Cardiac septum (tissue), 1 donor: ENCODE results near the gene CARNS1. TPM values are rescaled to one million over a fixed set of nuclear protein-coding genes. Genes with fewer than 3 reads are reported as not detected.

Experiments used
- DNase-seq: peaks from one replicate; pipeline ENCODE4 v3.0.0-alpha.2; 2020; ENCODE audit warnings: low spot score
- intact Hi-C: fragments of 100-400 bp; cut with DNase I; formaldehyde crosslinking; loops from one replicate; pipeline ENCODE4 v1.14.0; 2022
- total RNA-seq: library from RNA; stranded (reverse); fragmentation: NEBNext Ultra II Directional; extraction: Animal tissue kit (Norgen Biotek cat#: 25700); gene quantifications from one replicate; pipeline ENCODE4 v1.2.1, GENCODE V29; 2021
- donor health status: DM: no; HTN: no; CAD: no.

Gene CARNS1
- total RNA-seq, 1 donor from 2014 or later: 22.2 TPM

DNA sequence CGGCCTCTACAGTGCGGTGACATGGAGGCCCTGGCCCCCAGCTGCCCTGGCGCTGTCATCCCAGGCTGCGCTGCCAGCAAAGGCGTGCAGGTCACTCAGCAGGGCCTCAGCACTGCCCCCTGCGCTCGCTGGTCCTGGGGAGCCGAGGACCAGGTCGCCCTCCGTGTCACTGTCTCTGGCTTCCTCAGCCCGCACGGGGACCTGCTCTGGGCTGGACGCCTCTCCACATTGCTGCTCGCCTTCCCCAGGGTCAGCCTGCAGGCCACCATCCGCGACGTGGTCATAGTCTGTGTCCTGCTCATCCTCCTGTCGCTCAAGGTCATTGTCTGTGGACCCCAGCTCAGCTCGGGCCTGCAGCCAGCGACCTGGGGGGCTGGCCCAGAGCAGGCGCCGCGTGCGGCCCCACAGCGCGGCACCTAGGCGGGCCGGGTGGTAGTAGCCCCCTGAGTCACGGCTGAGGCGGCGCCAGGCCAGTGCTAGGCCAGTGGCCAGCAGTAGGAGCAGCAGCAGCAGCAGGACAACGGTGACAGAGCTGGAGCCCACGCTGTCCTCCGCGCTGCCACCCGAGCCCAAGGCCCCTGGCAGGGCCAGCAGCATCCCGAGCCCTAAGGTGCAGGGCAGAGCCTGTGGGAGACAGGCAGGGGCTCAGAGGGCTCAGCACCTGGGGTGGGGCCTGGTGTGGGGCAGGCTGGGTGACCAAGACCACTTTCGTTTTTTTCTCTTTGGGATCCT lies 20.4 kb downstream of the CARNS1 start:
- no peak for DNase-seq
- intact Hi-C loops: no loop called here

DNA sequence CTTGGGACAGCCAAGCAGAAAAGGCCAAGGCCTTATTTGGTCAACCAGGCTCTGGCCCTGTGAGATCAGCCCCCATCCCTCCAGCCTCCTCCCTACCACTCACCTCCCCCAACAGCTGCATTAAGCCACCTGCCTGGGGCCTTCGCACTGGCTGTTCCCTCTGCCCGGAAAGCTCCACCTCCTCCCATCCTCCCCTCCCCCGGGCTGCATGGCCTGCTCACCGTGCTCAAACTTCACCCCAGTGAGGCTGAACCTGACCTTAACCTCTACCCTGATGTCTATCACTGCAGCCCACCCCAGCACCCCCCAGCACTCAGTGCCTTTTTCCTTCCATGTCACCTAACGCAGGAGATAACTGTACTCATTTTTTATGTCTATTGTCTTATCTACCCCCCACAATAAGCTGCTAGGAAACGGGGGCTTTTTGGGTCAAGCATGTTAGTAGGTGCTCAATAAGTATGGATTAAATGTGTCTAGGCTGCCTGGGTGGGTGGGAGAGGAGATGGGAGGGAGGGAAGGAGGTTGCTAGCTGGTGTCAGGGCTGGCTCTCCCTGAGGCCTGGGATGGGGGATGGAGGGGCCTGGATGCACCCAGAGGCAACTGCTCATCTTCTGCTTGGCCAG lies 21.1 kb downstream of the CARNS1 start:
- no peak for DNase-seq
- intact Hi-C loops: no loop called here

DNA sequence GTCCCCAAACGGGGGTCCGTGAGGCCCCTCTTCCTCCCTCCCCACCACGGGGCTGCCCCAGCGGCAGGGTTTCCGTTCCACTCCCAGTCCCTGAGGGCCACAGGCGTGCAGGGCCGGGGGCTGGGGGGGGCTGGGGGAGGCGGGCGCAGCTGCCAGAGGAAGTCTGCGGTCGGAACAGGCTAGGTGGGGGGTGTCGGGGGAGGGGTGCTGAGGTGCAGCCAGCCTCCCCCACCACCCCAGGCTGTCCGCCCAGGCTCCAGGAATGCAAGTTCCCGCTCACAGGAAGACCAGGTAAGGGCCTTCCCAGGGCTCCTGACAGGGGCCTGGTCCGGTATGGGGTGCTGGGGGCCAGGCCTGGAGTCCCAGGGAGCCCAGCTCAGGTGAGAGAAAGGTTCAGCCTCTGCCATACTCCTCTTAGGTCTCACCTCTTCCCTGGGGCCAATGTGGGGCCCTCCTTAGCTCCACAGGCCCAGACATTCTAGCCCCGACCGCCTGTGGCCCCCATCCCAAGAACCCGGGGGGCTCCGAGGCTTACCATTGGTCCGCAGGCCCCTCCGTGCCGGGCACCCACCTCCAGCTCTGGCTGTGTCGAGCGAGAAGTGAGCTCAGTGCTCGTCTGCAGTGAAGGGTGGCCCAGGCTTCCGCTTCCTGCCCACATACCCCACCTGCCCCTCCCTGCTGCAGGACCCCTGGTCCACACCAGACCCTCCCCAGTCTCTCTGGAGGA lies 21.8 kb downstream of the CARNS1 start, which contains the start of gene PTPRCAP:
PTPRCAP (minus strand) TSS at position 601 of the 727 bp plus-strand sequence; CDS start at position 538, 63 bp downstream.
- no peak for DNase-seq

DNA sequence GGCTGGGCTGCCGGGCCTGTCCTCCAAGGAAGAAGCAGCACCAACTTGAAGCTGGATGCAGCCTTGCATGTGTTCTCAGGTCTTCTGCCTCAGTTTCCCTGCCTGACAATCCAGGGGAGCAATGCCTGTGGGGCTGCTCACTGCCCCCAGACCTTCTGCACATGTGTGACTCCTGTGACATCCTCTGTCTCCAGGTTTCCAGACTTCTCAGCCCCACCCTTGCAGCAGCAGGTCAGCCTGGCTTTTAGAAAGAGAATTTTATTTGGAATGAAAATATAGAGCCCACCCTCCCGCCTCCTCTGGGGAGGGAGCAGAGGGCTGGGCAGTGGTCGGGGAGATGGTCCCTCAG lies 22.3 kb downstream of the CARNS1 start:
- no peak for DNase-seq
- intact Hi-C loops: no loop called here

More for the DNA sequence above, 21.8 kb downstream of the CARNS1 start, which contains the start of gene PTPRCAP:
- intact Hi-C loops: no loop called here

DNA sequence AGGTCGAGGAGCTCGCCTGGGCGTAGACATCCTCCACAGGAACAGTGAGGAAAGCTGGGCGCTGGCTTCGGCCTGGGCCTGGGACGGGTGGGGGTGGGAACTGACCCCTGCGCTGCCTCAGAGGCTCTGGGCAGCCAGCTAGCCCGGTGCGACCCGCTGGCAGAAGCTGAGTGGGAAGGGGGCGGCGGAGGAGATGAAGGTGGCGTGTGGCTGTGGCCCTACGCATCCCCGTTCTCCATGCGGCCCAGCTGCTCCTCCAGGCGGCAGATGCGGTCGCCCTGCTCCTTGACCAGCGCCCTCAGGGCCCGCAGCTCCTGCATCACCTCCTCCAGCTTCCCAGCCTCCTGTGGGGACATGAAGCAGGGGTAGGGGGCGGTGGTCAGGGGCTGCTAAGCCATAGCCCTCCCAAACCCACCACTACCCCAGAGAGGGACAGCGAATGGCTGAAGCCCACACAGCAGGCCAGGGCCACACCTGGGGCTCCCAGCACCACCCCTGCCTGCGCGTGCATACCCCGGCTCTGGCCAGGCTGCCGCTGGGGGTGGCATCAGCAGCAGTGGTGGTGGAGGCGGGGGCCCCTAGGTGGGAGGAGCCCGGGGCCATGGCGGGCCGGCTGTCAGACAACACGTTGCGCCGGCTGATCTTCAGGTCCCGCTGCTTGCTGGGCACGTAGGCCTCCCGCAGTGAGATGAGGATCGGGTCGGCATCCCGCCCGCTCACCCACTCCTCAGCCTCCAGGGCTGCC lies 22.9 kb downstream of the CARNS1 start:
- DNase-seq: no peak
- intact Hi-C loops: no loop called here

DNA sequence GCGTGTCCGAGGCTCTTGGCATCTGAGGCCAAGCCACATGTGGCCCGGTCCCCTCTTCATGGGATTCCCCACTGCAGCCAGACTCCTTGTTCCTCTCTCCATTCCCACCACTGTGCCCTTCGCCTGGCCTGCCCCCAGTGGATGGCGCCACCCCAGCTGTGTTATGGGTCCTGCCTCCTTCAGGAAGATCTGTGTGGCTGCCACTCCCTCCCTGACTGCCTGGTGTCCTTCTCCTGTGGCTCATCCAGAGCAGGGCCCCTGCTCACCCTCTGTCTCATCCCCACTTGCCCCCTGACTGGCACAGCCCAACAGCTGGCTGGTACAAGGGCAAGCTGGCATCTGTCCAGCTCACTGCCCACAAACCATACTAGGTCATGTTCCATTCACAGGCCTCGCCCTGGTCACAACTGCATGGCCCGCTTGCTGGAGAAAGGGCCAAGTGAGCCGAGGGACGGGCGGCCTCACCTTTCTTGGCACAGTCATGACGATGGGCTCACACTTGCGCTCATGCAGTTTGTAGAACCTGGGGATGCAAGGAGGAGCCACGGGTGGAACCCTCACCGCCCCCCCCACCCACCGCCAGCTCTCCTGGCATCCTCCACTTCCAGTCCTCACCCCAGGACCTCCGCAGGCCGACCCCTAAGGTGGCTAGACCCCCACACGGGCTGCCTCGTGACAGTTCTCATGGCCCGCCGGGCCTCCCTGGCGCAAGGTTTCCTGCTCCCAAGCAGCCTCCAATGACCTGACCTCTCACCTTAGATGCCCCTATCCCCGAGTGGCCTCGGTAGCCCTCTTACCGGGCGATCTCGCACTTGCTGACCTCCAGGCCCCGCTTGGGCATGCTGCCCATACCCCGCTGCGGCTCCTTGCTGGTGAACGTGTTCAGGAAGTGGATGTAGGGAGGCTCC lies 24.1 kb downstream of the CARNS1 start:
- intact Hi-C loops: no loop called here
- DNase-seq: no peak

DNA sequence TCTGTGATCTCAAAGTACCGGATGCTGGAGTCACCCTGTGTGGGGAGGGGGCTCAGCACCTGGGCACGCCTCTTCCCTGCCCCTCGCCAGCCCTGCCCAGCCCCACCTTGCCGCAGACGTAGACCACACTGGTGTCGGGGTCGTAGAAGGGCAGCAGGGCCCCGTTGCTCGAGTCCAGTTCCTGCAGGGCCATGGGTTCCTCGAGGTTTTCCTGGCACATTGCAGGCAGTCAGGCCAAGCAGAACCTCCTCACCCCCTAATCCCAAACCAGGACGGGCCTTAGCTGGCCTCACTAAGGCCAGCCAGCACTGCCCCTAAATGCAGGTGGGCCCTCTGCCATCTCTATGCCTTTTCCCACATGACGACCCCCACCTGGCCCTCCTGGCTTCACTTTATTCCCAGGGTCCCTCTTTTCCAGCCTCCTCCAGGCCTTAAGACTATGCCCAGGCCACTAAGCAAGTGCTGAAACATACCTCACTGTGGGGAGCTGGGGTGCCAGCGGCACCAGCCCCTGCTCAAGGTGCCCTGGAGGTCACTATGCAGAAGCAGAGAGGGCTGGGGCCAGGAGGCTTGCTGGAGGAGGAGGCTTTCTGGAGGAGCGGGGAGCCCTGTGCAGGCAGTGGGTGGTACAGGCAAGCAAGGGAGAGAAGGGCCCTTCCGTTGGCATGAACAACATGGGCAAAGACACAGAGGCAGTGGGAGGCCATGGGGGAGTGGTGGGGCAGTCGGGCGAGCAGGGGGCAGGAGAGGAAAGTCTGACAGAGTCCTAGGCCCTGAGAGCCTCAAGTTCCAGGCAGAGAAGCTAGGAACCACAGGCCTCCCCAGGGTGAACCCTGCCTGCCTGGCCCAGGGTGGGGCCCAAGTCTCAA lies 25.0 kb downstream of the CARNS1 start:
- DNase-seq: no peak
- intact Hi-C loops: no loop called here

DNA sequence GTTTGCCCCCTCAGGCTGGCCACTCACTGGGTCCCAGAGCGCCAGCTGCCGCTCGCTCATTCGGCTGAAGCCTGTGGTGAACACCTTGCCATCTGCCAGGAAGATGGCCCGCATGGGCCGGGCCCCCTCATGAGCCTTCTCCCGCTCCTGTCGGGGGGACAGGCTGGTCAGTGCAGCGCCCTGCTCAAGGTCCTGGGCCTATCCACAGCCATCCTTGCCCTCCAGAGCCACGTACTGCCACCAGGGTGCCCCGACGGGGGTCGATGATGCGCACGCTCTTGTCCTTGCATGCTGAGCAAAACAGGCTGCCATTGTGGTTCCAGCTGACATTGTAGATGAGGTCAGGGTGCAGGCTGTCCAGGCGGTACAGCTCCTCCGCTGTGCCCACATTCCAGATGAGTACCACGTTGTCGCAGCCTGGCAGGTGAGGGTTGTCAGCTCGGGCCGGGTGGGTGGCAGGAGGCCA lies 25.7 kb downstream of the CARNS1 start:
- no peak for DNase-seq
- intact Hi-C loops: no loop called here

DNA sequence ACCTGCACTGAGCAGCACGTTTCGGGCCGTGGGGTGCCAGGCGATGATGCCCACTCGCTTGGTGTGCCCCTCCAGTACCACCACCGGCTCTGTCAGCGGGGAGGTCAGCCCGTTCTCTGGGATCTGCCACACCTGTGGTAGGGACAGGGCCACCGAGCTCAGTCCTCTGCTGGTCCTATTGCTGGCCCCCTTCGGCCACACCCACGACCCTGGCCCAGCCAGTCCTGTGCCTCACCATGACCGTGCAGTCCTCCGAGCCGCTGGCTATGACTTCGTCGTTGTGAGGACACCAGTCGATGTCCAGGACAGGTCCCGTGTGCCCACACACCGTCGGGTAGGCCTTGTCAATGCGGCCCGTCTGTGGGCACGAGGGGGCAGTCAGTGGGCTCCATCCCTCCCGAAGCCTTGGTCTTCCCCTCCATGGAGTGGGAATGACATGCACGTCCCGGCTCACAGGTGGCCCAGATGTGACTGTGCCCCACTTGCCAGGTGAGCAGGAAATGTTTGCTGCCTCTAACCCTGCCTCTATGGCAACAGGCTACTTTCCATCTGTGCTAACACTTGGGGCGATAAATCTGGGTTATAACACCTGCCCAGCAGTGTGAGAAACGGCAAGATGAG lies 26.4 kb downstream of the CARNS1 start:
- DNase-seq: no peak
- intact Hi-C loops: no loop called here

DNA sequence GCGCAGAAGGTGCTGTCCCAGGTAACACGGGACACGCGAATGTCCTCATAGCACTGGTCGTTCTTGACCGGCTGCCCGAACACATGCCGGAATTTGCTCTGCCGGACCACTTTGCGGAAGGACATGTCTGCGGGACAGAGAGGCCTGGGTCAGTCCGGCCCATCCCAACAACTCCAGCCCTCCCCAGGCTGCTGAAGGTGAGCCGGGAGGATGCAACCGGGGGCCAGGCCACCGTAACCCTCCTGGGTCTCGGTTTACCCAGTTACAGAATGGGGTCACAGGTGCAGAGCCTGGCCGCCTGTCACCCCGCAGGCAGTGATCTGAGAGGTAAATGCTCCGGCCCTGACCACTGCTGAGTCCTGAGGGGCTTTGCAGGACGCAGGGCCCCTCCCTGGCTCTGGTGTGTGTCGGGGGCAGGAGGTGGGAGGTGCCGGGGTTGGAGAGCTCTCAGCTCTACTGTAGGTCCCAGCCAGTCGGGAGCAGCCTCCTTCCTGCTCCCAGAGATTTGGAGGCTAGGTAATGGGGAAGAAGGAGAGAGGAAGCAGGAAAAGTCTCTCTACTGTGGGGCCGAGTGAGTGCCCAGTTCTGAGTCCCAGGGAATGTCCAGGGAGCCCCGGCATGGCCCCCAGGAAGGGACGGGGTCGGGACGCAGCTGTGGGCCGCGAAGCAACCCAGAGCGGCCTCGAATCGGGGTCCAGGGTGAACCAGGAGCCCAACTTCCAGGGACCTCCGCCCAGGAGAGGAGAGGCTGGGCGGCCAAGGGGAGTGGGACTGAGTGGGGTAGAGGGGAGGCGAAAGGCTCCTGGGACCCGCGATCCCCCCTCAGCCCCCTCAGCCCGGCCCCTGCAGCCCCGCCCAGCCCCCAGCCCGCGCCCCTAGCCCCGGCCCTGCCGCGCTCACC lies 27.3 kb downstream of the CARNS1 start:
- DNase-seq: no peak
- intact Hi-C loops: no loop called here

DNA sequence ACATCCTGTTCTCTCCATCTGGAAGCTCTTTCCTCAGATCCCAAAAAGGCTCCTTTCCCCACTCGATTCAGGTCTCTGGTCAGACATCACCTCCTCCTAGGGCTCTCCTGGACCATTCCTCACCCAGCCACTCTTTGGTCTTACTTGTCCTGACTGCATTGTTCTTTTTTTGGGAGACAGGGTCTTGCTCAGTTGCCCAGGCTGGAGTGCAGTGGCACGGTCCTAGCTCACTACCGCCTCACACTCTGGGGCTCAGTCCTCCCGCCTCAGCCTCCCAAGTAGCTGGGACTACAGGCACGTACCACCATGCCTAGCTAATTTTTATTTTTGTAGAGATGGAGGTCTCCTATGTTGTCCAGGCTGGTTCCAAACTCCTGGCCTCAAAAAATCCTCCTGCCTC lies 30.0 kb downstream of the CARNS1 start:
- no peak for DNase-seq
- intact Hi-C loops: no loop called here

DNA sequence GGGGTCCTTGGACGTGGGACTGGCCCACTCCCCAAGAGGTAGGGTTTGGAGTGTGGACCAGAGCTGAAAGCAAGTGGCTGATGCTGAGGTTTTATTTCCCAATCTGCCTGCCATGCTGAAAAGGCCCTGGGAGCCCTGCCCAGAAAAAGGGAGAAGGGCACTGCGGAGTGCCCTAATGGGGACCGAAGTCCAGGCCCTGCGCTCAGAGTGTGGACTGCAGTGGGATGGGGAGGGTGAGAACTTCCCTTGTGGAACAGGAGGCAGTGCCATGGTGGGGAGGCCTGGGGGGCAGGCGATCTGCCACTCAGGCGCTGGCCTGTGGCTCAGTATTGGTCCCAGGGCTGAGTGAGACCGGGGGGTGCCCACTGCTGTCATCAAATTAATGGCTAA lies 32.7 kb downstream of the CARNS1 start:
- no peak for DNase-seq
- intact Hi-C loops: no loop called here

DNA sequence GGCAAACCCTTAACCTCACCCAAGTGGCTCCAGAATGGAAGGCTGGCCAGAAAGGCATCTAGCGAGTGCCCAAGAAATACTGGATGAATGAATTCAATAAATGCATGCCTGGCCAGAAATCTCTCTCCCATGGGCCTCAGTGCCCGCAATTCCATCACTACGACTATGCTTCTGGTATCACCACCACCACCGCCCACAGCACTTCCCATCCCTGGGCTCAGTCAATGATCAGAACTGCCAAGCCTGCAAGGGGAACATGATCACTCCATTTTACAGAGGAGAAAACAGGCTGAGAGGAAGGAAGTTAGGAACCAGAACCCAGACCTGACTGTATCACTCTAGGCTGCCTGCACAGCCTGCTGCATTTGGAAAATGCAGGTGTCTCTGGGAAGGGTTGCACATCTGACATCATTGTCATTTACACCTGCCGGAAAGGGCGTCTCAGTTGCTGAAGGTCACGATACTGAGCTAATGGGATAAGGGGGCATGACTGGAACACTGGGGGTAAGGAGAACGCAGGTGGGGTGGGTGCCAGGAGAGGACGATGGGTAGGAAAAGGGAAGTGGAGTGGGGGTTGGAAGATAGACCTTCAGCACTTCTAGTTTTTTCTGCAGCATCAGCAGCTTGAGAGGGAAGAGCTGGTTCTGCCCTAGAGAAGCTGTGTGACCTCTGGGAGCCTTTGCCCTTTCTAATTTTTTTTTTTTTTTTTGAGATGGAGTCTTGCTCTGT lies 33.8 kb downstream of the CARNS1 start:
- DNase-seq: no peak
- intact Hi-C loops: no loop called here

DNA sequence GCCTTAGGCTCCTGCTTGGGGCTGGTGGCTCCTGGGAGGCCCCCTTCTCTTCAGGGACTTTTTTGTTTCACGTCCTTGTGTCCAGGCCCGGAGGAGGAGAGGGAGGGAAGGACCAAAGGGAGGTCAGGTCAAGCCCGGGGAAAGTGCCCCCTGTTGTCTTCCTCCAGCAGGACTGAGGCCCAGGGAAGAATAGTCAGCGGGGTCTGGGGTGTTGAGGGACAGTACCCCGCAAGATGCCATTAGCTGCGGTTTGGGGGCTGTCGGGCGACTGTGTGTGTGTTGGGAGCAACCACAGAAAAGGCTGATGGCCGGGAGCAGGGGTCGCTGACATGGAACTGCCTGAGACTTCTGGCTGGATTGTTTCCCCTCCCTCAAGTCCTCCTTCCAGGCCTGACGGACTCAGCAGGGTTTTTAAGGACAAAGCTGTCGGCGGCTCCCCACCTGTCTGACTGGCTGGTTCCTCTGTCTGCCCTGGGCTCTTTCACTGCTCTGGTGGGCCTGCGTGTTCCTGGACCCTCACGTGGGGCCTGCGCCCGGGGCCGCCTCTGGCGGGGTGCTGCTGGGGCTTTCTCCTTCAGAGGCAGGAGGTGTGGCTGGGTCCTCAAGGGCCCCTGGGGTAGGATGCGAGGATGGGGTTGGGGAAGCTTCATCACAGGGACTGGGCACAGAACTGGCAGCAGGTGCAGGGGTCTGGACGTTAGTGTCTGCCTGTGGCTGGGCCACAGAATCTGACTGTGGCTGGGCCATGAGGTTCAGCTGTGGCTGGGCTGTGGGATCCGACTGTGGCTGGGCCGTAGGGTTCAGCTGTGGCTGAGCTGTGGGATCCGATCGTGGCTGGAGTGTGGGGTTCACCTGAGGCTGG lies 35.5 kb downstream of the CARNS1 start:
- intact Hi-C loops: no loop called here
- DNase-seq: no peak

DNA sequence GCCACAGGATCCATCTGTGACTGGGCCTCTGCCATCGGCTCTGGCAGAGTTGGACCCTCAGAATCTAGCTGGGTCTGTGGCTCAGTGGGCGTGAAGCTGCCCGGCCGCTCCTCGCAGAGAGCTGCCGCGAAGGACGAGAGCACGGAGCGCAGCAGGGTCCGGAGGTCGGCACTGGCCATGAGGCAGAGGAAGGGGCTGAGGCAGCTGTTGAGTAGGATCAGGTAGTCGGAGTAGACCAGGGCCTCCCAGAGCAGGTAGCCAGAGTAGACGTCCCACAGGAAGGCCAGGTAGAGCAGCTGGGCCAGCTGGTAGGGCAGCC lies 36.1 kb downstream of the CARNS1 start:
- no peak for DNase-seq
- intact Hi-C loops: no loop called here
